ENCODE results near the gene GCN1.

Gene GCN1

DNA sequence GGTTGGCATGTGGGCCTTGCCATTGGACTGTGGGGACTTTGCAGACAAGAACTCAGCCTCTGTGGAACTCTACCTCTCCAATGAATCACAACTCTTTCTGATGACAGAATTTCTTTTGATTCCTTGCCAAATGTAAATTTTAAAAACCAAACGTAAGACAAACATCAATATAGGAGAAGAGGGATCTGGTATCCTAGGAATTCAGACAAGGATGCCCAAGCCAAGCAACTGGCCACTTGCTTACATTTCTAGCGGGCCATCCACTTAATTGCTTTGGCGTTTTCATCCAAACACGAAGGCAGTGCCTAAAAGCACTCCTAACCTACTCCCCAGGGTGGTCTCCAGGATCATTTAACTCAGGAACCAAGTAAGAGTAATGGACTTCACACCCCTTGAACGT, 54.6 kb downstream of the GCN1 start:
- DNase-seq (ENCODE audit: low spot score) = no peak

DNA sequence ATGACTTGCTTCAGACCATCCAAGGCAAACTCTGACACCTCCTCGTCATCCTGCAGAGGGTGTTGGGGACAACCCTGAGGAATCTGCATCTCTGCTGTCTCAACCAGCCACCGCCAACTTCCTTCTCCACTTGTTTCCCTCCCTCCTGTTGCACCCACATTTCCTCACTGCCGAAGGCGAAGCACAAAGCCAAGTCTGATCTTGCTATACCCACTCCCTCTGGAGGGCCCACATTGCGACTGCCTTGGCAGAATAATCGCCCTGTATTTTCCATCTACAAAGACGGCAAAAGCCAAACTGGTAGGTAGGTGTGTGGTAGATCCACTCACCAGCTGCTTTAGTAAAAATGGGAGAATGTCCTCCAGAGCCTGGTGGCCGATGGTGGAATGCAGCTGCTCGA, 56.1 kb downstream of the GCN1 start:
- DNase-seq (ENCODE audit: low spot score) = no peak

- no peak for DNase-seq (ENCODE audit: low spot score)
These were observed 56.7 kb downstream of the GCN1 start for GRCh38 chr12:120137833-120138232.

DNA sequence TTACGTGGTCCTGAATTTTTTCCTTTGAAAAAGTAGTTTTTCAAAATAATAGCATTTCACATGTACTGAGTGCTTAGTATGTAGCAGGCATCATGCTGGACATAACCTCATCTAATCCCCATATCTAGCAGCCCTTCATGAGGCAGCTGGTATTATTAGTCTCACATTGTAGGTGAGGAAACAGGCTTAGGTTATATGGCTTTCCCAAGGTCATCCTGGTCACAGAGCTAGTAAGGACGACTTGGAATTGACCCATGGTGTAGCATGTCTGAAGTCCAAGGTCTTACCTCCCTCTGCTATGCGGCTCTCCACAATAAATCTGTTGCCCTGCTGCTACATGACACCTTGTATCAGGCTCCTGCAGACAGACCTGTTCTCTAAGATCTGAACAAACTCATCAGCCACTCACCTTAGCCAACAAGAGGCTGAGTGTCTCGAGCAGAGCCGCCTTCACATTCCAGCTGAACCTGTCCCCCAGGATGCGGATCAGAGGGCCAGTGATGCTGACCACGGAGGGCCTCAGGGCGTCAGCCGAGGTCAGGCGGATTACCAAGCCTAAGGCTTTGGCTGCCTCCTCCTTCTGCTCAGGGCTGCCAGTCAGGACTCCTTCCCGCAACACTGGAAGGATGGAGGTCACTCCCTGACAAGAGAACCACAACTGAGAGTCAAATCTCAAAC, 58.3 kb downstream of the GCN1 start:
- no peak for DNase-seq (ENCODE audit: low spot score)

DNA sequence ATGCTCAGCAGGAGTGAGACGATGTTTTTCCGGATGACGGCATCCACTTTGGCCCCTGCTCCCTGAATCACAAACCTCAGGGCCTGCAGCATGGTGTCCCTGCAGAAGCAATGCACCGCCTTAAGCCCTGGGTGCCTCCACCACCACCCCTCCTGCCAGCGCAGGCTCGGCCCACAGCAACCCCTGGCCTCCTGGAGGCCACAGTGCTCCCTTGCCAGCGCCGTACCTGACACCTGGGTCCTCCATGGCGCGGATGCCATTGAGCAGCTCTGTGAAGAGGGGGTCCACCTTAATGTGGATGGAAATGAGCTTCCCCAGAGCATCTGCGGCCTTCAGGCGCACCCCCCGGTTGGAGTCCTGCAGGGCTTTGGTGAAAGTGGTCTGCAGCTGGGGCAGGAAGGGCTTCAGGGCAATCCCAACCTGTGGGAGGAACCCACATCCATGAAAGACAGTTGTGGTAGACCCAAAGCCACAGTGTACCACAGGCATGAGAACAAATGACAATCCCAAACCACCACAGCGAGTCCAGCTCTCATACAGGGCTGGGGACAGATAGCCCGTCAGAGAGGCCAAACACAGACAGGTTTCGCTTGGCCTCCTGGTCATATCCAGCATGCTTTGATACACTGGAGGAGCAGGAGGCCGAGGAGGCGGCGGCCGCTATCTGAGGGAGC, 60.1 kb downstream of the GCN1 start:
- no peak for DNase-seq (ENCODE audit: low spot score)

DNA sequence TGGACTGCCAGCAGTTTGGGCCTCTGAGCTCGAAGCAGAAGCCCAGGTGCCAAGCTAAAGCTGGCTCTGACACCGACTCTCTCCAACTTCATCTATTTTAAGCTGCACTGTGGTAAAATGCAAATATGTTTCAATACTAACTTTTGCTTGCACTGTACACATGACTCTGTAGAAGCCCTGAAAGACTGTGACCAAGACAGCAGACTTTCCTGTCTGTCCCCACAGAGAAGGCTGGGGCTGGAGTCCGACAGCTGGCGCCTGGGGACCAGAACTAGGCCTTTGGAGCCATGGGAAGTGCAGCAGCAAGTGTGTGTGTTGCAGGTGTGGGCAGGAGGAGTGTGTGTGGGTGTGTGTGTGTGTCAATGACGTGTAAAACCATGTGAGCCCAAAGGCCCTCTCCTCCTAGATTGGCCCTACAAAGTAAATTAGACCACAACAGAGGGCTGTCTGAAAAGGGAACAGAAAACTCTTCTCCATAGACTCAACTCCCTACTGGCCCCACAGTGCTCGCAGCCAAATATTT, 61.6 kb downstream of the GCN1 start:
- no peak for DNase-seq (ENCODE audit: low spot score)

- DNase-seq (ENCODE audit: low spot score) = no peak
These were observed 62.3 kb downstream of the GCN1 start for GRCh38 chr12:120132054-120132836.

DNA sequence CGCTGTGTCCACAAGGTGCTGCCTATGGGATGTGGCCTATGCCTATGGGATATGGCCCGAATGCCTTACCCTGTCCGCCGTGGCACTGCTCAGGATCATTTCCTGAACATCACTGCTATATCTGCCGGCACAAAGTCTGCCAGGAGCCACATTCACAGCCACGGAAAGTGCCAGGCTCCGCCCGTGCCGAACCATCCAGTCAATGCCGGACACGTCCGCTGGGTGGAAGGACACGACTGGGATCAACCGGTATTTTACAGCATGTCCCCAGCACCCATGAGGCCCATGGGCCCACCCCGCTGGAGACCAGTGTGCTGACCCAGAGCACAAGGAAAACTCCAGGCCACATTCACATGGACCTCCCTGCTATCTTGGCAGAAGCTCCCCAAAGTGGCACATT, 63.4 kb downstream of the GCN1 start:
- DNase-seq (ENCODE audit: low spot score) = no peak

- no peak for DNase-seq (ENCODE audit: low spot score)
These were observed 64.5 kb downstream of the GCN1 start for GRCh38 chr12:120130011-120130410.

- DNase-seq (ENCODE audit: low spot score) = no peak
These were observed 67.9 kb downstream of the GCN1 start for GRCh38 chr12:120126635-120127005.

- no peak for DNase-seq (ENCODE audit: low spot score)
These were observed 68.5 kb downstream of the GCN1 start for GRCh38 chr12:120125792-120126634.

DNA sequence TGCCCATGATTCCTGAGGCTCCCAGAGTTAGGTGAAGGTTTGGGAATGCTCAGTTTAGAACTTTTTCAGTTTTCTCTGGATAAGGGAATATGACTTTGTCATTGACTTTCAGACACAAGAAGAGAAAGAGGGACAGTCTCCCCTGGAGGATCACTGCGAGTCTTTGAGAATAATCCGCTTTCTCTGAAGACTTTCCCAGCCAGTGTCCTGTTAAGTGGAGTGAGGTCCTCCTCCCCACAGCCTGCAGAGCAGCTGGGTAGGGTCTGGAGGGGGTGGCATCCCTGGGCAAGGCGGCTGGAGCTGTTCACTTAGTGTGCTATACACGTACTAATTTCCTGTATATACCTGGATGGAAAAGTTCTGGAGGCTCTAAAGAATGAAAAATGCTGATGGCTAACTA, 69.5 kb downstream of the GCN1 start:
- no peak for DNase-seq (ENCODE audit: low spot score)

- peak; percentile 74 for DNase-seq (ENCODE audit: low spot score)
These were observed 72.7 kb downstream of the GCN1 start for GRCh38 chr12:120121766-120122293.

- DNase-seq (ENCODE audit: low spot score) = no peak
These were observed 73.2 kb downstream of the GCN1 start for GRCh38 chr12:120121343-120121742.

DNA sequence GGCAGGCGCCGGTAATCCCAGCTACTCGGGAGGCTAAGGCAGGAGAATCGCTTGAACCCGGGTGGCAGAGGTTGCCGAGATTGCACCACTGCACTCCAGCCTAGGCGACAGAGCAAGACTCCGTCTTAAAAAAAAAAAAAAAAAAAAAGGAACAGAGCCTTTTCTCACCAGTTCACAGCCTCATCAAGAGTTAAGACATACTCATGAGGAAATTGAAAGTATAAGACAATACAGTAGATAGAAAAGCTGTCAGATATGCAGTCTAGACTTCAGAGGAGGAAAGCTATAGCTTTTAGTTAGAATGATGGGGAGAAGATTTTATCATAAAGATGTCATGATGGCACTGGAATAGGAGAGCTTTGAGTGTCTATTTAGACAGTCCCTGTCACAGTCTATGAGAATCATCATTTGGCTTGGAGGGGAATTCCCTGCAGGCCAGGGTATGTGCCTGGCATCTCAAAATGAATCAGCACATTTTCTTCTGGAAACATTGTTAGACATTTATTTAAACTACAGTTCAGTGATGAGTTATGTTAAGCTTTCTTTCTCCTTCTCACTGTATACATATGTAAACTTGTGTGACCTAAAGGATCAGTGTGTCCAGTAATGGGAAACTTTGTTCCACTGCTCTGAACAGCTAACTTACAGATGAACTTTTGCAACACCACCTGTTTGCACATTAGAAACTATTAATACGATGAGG, 75.1 kb downstream of the GCN1 start:
- DNase-seq (ENCODE audit: low spot score) = peak; percentile 84

GRCh38 chr12:120118321-120119061, 76.0 kb downstream of the GCN1 start:
- no peak for DNase-seq (ENCODE audit: low spot score)

DNA sequence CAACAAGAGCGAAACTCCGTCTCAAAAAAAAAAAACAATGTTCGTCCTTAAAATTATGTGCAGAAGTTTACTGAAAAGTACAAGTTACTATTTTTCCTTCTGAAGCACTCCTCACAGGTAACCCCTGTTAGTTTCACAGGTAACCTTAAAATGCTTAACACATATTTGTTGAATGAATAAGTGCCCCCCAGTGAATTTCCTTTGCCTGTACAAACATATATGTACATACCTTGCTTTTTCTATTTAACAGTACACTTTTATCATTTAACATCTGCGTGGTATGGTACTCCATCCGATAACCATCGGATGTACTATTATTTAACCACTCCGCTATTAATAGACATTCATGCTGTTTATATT, 76.6 kb downstream of the GCN1 start:
- no peak for DNase-seq (ENCODE audit: low spot score)

- peak; percentile 97 for DNase-seq (ENCODE audit: low spot score)
These were observed 77.5 kb downstream of the GCN1 start for GRCh38 chr12:120116792-120117651.

GRCh38 chr12:120116441-120116791, 78.1 kb downstream of the GCN1 start, which contains the start of gene RAB35:
RAB35 (minus strand) TSS chr12:120116753; CDS start chr12:120116650, 103 bp downstream.
- DNase-seq (ENCODE audit: low spot score) = no peak
